Neural progenitor cell (in vitro differentiated cells): ENCODE measurements around the gene CHRNA7. TPM values are rescaled to one million over a fixed set of nuclear protein-coding genes. Genes with fewer than 3 reads are reported as not detected.
A peak's percentile ranks its signal among the peaks of the same experiment; 100 is the strongest.

Source experiments
- DNase-seq: peaks from one replicate; pipeline ENCODE4 v3.0.0-alpha.2; 2016; ENCODE audit warnings: low spot score
- H2AFZ ChIP-seq: fragments of 200-600 bp; sonication (generic); replicated peaks from 2 replicates; pipeline ENCODE4 v1.6.1; 2016; ENCODE audit warnings: antibody characterized with exemption
- H3F3A ChIP-seq: fragments of 200-600 bp; sonication (generic); 2 replicates; pipeline ENCODE4 v1.6.1; 2016; ENCODE audit warnings: antibody characterized with exemption, low read depth
- H3K27ac ChIP-seq: fragments of 200-600 bp; sonication (generic); 2 replicates; pipeline ENCODE4 v1.5.1; 2016; ENCODE audit warnings: mild to moderate bottlenecking
- H3K27me3 ChIP-seq: fragments of 200-600 bp; sonication (generic); 2 replicates; pipeline ENCODE4 v1.6.1; 2016; ENCODE audit warnings: mild to moderate bottlenecking, moderate library complexity
- H3K36me3 ChIP-seq: fragments of 200-600 bp; sonication (generic); 2 replicates; pipeline ENCODE4 v1.5.1; 2016
- H3K4me1 ChIP-seq: fragments of 200-600 bp; sonication (generic); 2 replicates; pipeline ENCODE4 v1.6.1; 2016; ENCODE audit warnings: mixed run types
- H3K4me2 ChIP-seq: fragments of 200-600 bp; sonication (generic); 2 replicates; pipeline ENCODE4 v1.6.1; 2016
- H3K4me3 ChIP-seq: fragments of 200-600 bp; sonication (generic); 2 replicates; pipeline ENCODE4 v1.5.1; 2016
- H3K79me2 ChIP-seq: fragments of 200-600 bp; sonication (generic); 2 replicates; pipeline ENCODE4 v1.6.1; 2016; ENCODE audit warnings: low read depth
- H3K9ac ChIP-seq: fragments of 200-600 bp; sonication (generic); 2 replicates; pipeline ENCODE4 v1.6.1; 2016
- H3K9me3 ChIP-seq: fragments of 200-600 bp; sonication (generic); 2 replicates; pipeline ENCODE4 v1.5.1; 2016; ENCODE audit warnings: low read depth
- H4K20me1 ChIP-seq: fragments of 200-600 bp; sonication (generic); 2 replicates; pipeline ENCODE4 v1.6.1; 2016; ENCODE audit warnings: low read depth
- H3K27ac Mint-ChIP-seq: 3 replicates; pipeline ENCODE4 v1.8.0; 2021; ENCODE audit warnings: mixed read lengths
- H3K27me3 Mint-ChIP-seq: 2 replicates; pipeline ENCODE4 v1.8.0; 2022; ENCODE audit warnings: low read depth, mild to moderate bottlenecking, inconsistent platforms, moderate library complexity, mixed read lengths; ENCODE audit not compliant: insufficient read depth
- H3K36me3 Mint-ChIP-seq: 3 replicates; pipeline ENCODE4 v1.8.0; 2021; ENCODE audit warnings: mixed read lengths
- H3K4me1 Mint-ChIP-seq: 3 replicates; pipeline ENCODE4 v1.8.0; 2021; ENCODE audit warnings: mixed read lengths
- H3K4me3 Mint-ChIP-seq: 3 replicates; pipeline ENCODE4 v1.8.0; 2021; ENCODE audit warnings: mild to moderate bottlenecking, moderate library complexity, mixed read lengths
- H3K9me3 Mint-ChIP-seq: 3 replicates; pipeline ENCODE4 v1.8.0; 2020; ENCODE audit warnings: mixed read lengths
- EZH2 ChIP-seq: fragments of 200-600 bp; sonication (generic); IDR thresholded peaks from 2 replicates; pipeline ENCODE4 v1.6.1; 2017; ENCODE audit warnings: antibody characterized with exemption, mild to moderate bottlenecking, moderate library complexity
- EZH2phosphoT487 ChIP-seq: fragments of 200-600 bp; sonication (generic); IDR thresholded peaks from 2 replicates; pipeline ENCODE4 v1.6.1; 2017; ENCODE audit warnings: antibody characterized with exemption
- total RNA-seq: library from RNA; depleted of rRNA; stranded (reverse); fragments of >200 nt; gene quantifications from 2 replicates; pipeline ENCODE4 v1.2.3, GENCODE V29; 2015; ENCODE audit warnings: low replicate concordance
- TF ChIP-seq, protein P1 (sequence below): fragments of 200-600 bp; sonication (generic); IDR thresholded peaks from 2 replicates; pipeline ENCODE4 v1.5.1; 2017; ENCODE audit warnings: antibody characterized with exemption, mild to moderate bottlenecking

Gene CHRNA7
- total RNA-seq, 1 donor from 2014 or later: 14.0 TPM

DNA sequence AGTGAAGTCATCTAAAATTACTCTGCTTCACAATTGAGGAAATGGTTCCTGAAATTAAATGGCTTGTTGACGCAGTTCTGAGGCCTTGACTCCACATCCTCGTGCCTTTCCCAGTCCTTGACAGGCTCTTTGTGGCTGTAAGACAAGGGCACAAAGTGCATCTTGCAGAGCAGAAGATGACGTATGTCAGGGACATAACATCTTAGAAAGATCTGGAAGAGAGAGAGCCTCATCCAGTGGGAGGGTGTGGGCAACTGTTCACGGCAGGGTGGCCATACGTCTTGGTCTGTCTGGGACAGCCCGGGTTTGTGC is 91.0 kb downstream of the CHRNA7 start:
- Mint-ChIP-seq H3K27ac (no peak overlapping the region), H3K9me3 (no peaks in the 10 kb centered on the region), H3K4me3 (no peak overlapping the region), H3K4me1 (peaks cover 25% of the 10 kb centered on the region), H3K27me3 (peaks cover 6% of the 10 kb centered on the region), H3K36me3 (no peaks in the 10 kb centered on the region)
- TF ChIP-seq, protein P1, sequence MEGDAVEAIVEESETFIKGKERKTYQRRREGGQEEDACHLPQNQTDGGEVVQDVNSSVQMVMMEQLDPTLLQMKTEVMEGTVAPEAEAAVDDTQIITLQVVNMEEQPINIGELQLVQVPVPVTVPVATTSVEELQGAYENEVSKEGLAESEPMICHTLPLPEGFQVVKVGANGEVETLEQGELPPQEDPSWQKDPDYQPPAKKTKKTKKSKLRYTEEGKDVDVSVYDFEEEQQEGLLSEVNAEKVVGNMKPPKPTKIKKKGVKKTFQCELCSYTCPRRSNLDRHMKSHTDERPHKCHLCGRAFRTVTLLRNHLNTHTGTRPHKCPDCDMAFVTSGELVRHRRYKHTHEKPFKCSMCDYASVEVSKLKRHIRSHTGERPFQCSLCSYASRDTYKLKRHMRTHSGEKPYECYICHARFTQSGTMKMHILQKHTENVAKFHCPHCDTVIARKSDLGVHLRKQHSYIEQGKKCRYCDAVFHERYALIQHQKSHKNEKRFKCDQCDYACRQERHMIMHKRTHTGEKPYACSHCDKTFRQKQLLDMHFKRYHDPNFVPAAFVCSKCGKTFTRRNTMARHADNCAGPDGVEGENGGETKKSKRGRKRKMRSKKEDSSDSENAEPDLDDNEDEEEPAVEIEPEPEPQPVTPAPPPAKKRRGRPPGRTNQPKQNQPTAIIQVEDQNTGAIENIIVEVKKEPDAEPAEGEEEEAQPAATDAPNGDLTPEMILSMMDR: no peak
- no peak for TF ChIP-seq EZH2phosphoT487
- TF ChIP-seq EZH2: no peak
- Histone ChIP-seq H3K4me1 (peaks cover 19% of the 10 kb centered on the region), H3K4me3 (no peak overlapping the region), H2AFZ (no peak overlapping the region), H3F3A (no peaks in the 10 kb centered on the region), H3K27ac (no peak overlapping the region), H4K20me1 (no peaks in the 10 kb centered on the region), H3K9me3 (no peaks in the 10 kb centered on the region), H3K4me2 (no peak overlapping the region), H3K36me3 (no peaks in the 10 kb centered on the region), H3K9ac (no peak overlapping the region), H3K79me2 (no peaks in the 10 kb centered on the region), H3K27me3 (no peaks in the 10 kb centered on the region)
- no peak for DNase-seq

DNA sequence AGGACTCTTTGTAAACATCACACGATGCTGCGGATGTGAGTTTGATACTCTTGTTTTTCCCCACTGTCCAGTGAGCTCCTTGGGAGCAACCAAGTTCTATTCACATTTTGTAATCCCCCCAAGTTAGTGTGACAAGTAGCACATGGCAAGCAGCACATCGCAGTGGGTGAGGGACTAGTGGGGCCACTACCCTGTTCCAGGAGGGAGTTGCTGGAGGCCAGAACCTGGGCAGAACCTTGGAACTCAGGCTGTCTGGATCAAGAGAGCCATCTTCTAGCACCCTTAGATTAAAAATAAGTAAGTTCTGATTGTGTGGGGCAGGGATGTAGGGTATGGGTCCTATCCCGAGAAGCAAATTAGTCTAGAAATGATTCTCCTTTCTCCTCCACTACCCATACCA is 91.7 kb downstream of the CHRNA7 start:
- Mint-ChIP-seq H3K4me1 (peaks cover 27% of the 10 kb centered on the region), H3K9me3 (no peaks in the 10 kb centered on the region), H3K27me3 (peaks cover 6% of the 10 kb centered on the region), H3K4me3 (no peak overlapping the region), H3K36me3 (no peaks in the 10 kb centered on the region), H3K27ac (no peak overlapping the region)
- Histone ChIP-seq H3K27me3 (no peaks in the 10 kb centered on the region), H3K79me2 (no peaks in the 10 kb centered on the region), H3K36me3 (no peaks in the 10 kb centered on the region), H3K4me3 (no peak overlapping the region), H3K4me2 (no peak overlapping the region), H4K20me1 (no peaks in the 10 kb centered on the region), H2AFZ (no peak overlapping the region), H3K4me1 (peaks cover 19% of the 10 kb centered on the region), H3K27ac (no peak overlapping the region), H3F3A (no peaks in the 10 kb centered on the region), H3K9ac (no peak overlapping the region), H3K9me3 (no peaks in the 10 kb centered on the region)
- no peak for DNase-seq
- no peak for TF ChIP-seq EZH2
- TF ChIP-seq, protein P1: no peak
- no peak for TF ChIP-seq EZH2phosphoT487

- DNase-seq: no peak
Measured at GRCh38 chr15:32123473-32123872, 93.2 kb downstream of the CHRNA7 start.

More at GRCh38 chr15:32123473-32123872, 93.2 kb downstream of the CHRNA7 start:
- no peaks in the 10 kb centered on the region for H3K27me3 ChIP-seq
- H3K9me3 ChIP-seq: no peaks in the 10 kb centered on the region
- no peaks in the 10 kb centered on the region for H3K36me3 ChIP-seq
- H3K4me1 Mint-ChIP-seq: peaks cover 27% of the 10 kb centered on the region
- peaks cover 19% of the 10 kb centered on the region for H3K4me1 ChIP-seq
- no peaks in the 10 kb centered on the region for H4K20me1 ChIP-seq
- H3K4me2 ChIP-seq: no peak overlapping the region
- no peak overlapping the region for H2AFZ ChIP-seq
- H3K79me2 ChIP-seq: no peaks in the 10 kb centered on the region
- no peaks in the 10 kb centered on the region for H3F3A ChIP-seq
- H3K9ac ChIP-seq: no peak overlapping the region
- no peak overlapping the region for H3K4me3 Mint-ChIP-seq
- TF ChIP-seq EZH2phosphoT487 (no peak), EZH2 (no peak)
- TF ChIP-seq, protein P1: no peak
- peak overlapping the region; percentile 38 for H3K27ac Mint-ChIP-seq
- H3K27me3 Mint-ChIP-seq: peaks cover 6% of the 10 kb centered on the region
- no peak overlapping the region for H3K27ac ChIP-seq
- H3K9me3 Mint-ChIP-seq: no peaks in the 10 kb centered on the region
- no peak overlapping the region for H3K4me3 ChIP-seq
- H3K36me3 Mint-ChIP-seq: no peaks in the 10 kb centered on the region
